IMR-90 (cell line): ENCODE data around the gene CAMLG. TPM values are rescaled to one million over a fixed set of nuclear protein-coding genes. Genes with fewer than 3 reads are reported as not detected.

Experiments used
- ATAC-seq: fragments of 200-7000 bp; cut with Tn5 transposase; 2 replicates; pipeline ENCODE4 v1.9.1; 2020; ENCODE audit warnings: low read depth, mild to moderate bottlenecking, moderate library complexity
- BruUV-seq: library from RNA; stranded (reverse); fragments of 400-500 nt; replicated peaks from 2 replicates; lab custom pipeline; 2021; lab: Mats Ljungman, UMichigan
- CTCF ChIA-PET: fragments of 300-600 bp; formaldehyde crosslinking; extraction: SDS; loops from one replicate; lab custom pipeline; 2021; ENCODE audit warnings: antibody characterized with exemption; lab: Yijun Ruan, JAX
- POLR2A ChIA-PET: fragments of 300-600 bp; sonication (Branson Sonifier 250); formaldehyde crosslinking; loops from one replicate; lab custom pipeline; 2022; ENCODE audit warnings: antibody characterized with exemption; ENCODE audit not compliant: unreplicated experiment; lab: Charles Lee
- DNase-seq: peaks from one replicate; pipeline ENCODE4 v3.0.0; 2013
- H2AFZ ChIP-seq: replicated peaks from 2 replicates; pipeline ENCODE3; 2013; ENCODE audit warnings: low read length, mild to moderate bottlenecking; ENCODE audit not compliant: poor library complexity
- H2AK5ac ChIP-seq: 2 replicates; pipeline ENCODE4 v1.6.1; 2013; ENCODE audit warnings: low read depth, low read length, inconsistent platforms
- H2AK9ac ChIP-seq: replicated peaks from 2 replicates; pipeline ENCODE3; 2013; ENCODE audit warnings: mild to moderate bottlenecking, low read depth, low read length, moderate library complexity; ENCODE audit not compliant: poor library complexity
- H2BK120ac ChIP-seq: 2 replicates; pipeline ENCODE4 v1.6.1; 2013; ENCODE audit warnings: low read depth, low read length, inconsistent platforms
- H2BK15ac ChIP-seq: 3 replicates; pipeline ENCODE4 v1.6.1; 2013; ENCODE audit warnings: low read depth, low read length, inconsistent platforms
- H2BK20ac ChIP-seq: 2 replicates; pipeline ENCODE4 v1.6.1; 2013; ENCODE audit warnings: low read depth, mild to moderate bottlenecking, inconsistent platforms, low read length, moderate library complexity
- H2BK5ac ChIP-seq: 2 replicates; pipeline ENCODE4 v1.6.1; 2013; ENCODE audit warnings: mild to moderate bottlenecking, low read depth, low read length, inconsistent platforms; ENCODE audit not compliant: poor library complexity, severe bottlenecking
- H3K14ac ChIP-seq: replicated peaks from 2 replicates; pipeline ENCODE4 v1.6.1; 2013; ENCODE audit warnings: low read depth, low read length, inconsistent platforms
- H3K18ac ChIP-seq: 2 replicates; pipeline ENCODE4 v1.6.1; 2013; ENCODE audit warnings: low read depth, low read length, control low read depth
- H3K23ac ChIP-seq: 2 replicates; pipeline ENCODE4 v1.6.1; 2013; ENCODE audit warnings: low read depth, low read length, inconsistent platforms
- H3K27ac ChIP-seq: 2 replicates; pipeline ENCODE4 v1.5.1; 2013; ENCODE audit warnings: mild to moderate bottlenecking, control low read depth, low read length; ENCODE audit not compliant: insufficient read depth
- H3K27me3 ChIP-seq: 2 replicates; pipeline ENCODE4 v1.6.1; 2013; ENCODE audit warnings: low read length; ENCODE audit not compliant: control insufficient read depth, insufficient read depth
- H3K36me3 ChIP-seq: 2 replicates; pipeline ENCODE4 v1.6.1; 2013; ENCODE audit warnings: low read length, mixed read lengths; ENCODE audit not compliant: control insufficient read depth, insufficient read depth
- H3K4ac ChIP-seq: 2 replicates; pipeline ENCODE4 v1.6.1; 2013; ENCODE audit warnings: low read depth, low read length, inconsistent platforms
- H3K4me1 ChIP-seq: 2 replicates; pipeline ENCODE4 v1.6.1; 2013; ENCODE audit warnings: low read length, mixed read lengths; ENCODE audit not compliant: control insufficient read depth, insufficient read depth
- H3K4me2 ChIP-seq: 2 replicates; pipeline ENCODE4 v1.6.1; 2013; ENCODE audit warnings: low read depth, mild to moderate bottlenecking, control low read depth, low read length, moderate library complexity
- H3K4me3 ChIP-seq: 2 replicates; pipeline ENCODE4 v1.5.1; 2013; ENCODE audit warnings: low read depth, mild to moderate bottlenecking, control low read depth, low read length, moderate library complexity; ENCODE audit not compliant: insufficient read depth
- H3K56ac ChIP-seq: 2 replicates; pipeline ENCODE4 v1.6.1; 2013; ENCODE audit warnings: low read length, inconsistent platforms; ENCODE audit not compliant: insufficient read depth; ENCODE audit errors: extremely low read depth
- H3K79me1 ChIP-seq, 2 experiments: 2 replicates each; pipeline ENCODE4 v1.6.1; 2013; ENCODE audit warnings: low read length in 2 of 2, inconsistent platforms in 1 of 2, low read depth in 1 of 2
- H3K9ac ChIP-seq: 2 replicates; pipeline ENCODE4 v1.6.1; 2013; ENCODE audit warnings: low read depth, low read length, control low read depth
- H3K9me1 ChIP-seq: 2 replicates; pipeline ENCODE4 v1.6.1; 2013; ENCODE audit warnings: low read length, inconsistent platforms; ENCODE audit not compliant: insufficient read depth
- H3K9me3 ChIP-seq: 2 replicates; pipeline ENCODE4 v1.6.1; 2013; ENCODE audit warnings: low read length; ENCODE audit not compliant: control insufficient read depth, insufficient read depth
- H4K20me1 ChIP-seq: 2 replicates; pipeline ENCODE4 v1.6.1; 2013; ENCODE audit warnings: low read length, inconsistent platforms; ENCODE audit not compliant: insufficient read depth
- H4K5ac ChIP-seq: 2 replicates; pipeline ENCODE4 v1.6.1; 2013; ENCODE audit warnings: mild to moderate bottlenecking, low read depth, low read length, control low read depth
- H4K8ac ChIP-seq, 2 experiments: 2 replicates each; pipeline ENCODE4 v1.6.1; 2013; ENCODE audit warnings: low read depth in 2 of 2, low read length in 2 of 2, control low read depth in 1 of 2, inconsistent platforms in 1 of 2
- H4K91ac ChIP-seq: 2 replicates; pipeline ENCODE4 v1.6.1; 2013; ENCODE audit warnings: low read depth, low read length, inconsistent platforms; ENCODE audit not compliant: insufficient read depth
- CEBPB ChIP-seq: IDR thresholded peaks from 2 replicates; pipeline ENCODE4 v1.6.1; 2012; ENCODE audit warnings: low read depth, low read length, improper control_type of control experiment
- CHD1 ChIP-seq: IDR thresholded peaks from 2 replicates; pipeline ENCODE4 v1.6.1; 2012; ENCODE audit warnings: low read depth, low read length, improper control_type of control experiment
- CTCF ChIP-seq: conservative IDR thresholded peaks from 2 replicates; pipeline ENCODE4 v1.5.1; 2012; ENCODE audit warnings: mild to moderate bottlenecking, low read depth, low read length, improper control_type of control experiment
- ELK1 ChIP-seq: fragments of 150-350 bp; IDR thresholded peaks from 2 replicates; pipeline ENCODE4 v1.6.1; 2016; ENCODE audit warnings: low read depth, mild to moderate bottlenecking, low read length, moderate library complexity, borderline replicate concordance
- FOS ChIP-seq: fragments of 150-350 bp; IDR thresholded peaks from 2 replicates; pipeline ENCODE4 v1.6.1; 2016; ENCODE audit warnings: low read depth, low read length
- MAFK ChIP-seq: IDR thresholded peaks from 2 replicates; pipeline ENCODE4 v1.6.1; 2012; ENCODE audit warnings: low read depth, low read length, improper control_type of control experiment
- MXI1 ChIP-seq: IDR thresholded peaks from 2 replicates; pipeline ENCODE4 v1.6.1; 2012; ENCODE audit warnings: low read depth, mild to moderate bottlenecking, low read length, moderate library complexity, borderline replicate concordance
- NFE2L2 ChIP-seq: fragments of 150-350 bp; IDR thresholded peaks from 2 replicates; pipeline ENCODE4 v1.6.1; 2016; ENCODE audit warnings: low read depth, mild to moderate bottlenecking, low read length
- POLR2A ChIP-seq: IDR thresholded peaks from 2 replicates; pipeline ENCODE4 v1.6.1; 2012; ENCODE audit warnings: mild to moderate bottlenecking, low read depth, low read length
- RAD21 ChIP-seq: IDR thresholded peaks from 2 replicates; pipeline ENCODE4 v1.6.1; 2012; ENCODE audit warnings: low read length, improper control_type of control experiment
- RCOR1 ChIP-seq: IDR thresholded peaks from 2 replicates; pipeline ENCODE4 v1.6.1; 2012; ENCODE audit warnings: mild to moderate bottlenecking, low read length, improper control_type of control experiment; ENCODE audit not compliant: insufficient replicate concordance
- SMC3 ChIP-seq: fragments of 150-350 bp; IDR thresholded peaks from 2 replicates; pipeline ENCODE4 v1.6.1; 2016; ENCODE audit warnings: low read depth, mild to moderate bottlenecking, antibody characterized with exemption, low read length, moderate library complexity
- USF2 ChIP-seq: fragments of 150-350 bp; IDR thresholded peaks from 2 replicates; pipeline ENCODE4 v1.6.1; 2017; ENCODE audit warnings: mild to moderate bottlenecking, antibody characterized with exemption, low read length, low read depth
- WGBS, 2 experiments: methylation state at CpG; one replicate each; pipeline versions ENCODE4 v1.1.5 to v1.1.7; 2013; ENCODE audit warnings: missing lambda C conversion rate in 2 of 2; ENCODE audit not compliant: insufficient read length in 1 of 2; ENCODE audit errors: extremely low coverage in 2 of 2; 5-methylcytosine and 5-hydroxymethylcytosine counted together
- dilution Hi-C: fragments of 300-500 bp; cut with HindIII; formaldehyde crosslinking; loops from one replicate; pipeline ENCODE4 v1.14.3; 2018; ENCODE audit warnings: low sequenced_read_pairs; ENCODE audit not compliant: unreplicated experiment
- in situ Hi-C: fragments of 300-500 bp; cut with MboI; formaldehyde crosslinking; loops from 3 replicates; pipeline ENCODE4 v1.14.3; 2019; ENCODE audit warnings: low sequenced_read_pairs, inconsistent platforms, mixed read lengths
- intact Hi-C: fragments of 100-400 bp; cut with micrococcal nuclease; formaldehyde crosslinking; loops from 2 replicates; pipeline ENCODE4 v1.10.0; 2022
- polyA plus RNA-seq, 3 experiments: library from polyadenylated mRNA; depleted of rRNA; stranded (reverse); fragments of >200 nt; gene quantifications; 2 replicates each; pipeline ENCODE4 v1.2.3, GENCODE V29; 2012; ENCODE audit warnings: low replicate concordance in 1 of 3
- total RNA-seq: library from RNA; depleted of rRNA; stranded (reverse); fragments of >200 nt; gene quantifications from 2 replicates; pipeline ENCODE4 v1.2.3, GENCODE V29; 2012

Gene CAMLG
- total and polyA plus RNA-seq, 2 of the 4 experiments (the other 2 are of a cell fraction), result 11.9 to 13.1 TPM

GRCh38 chr5:134758504-134759341, 20.4 kb downstream of the CAMLG start, which contains the start of gene DDX46:
TSS of gene DDX46 (plus strand) at chr5:134758779. CDS start at chr5:134758939, 160 bp downstream.
- BruUV-seq, result no TSS peak
- peak within 1 kb of the TSS; percentile 53; the same call in 1 of the 2 replicates for H3K18ac ChIP-seq
- H3K14ac ChIP-seq, result peak within 1 kb of the TSS; percentile 92
- no peaks in the 10 kb centered on the region for H3K27me3 ChIP-seq
- H3K56ac ChIP-seq, result peak within 1 kb of the TSS; percentile 82
- peak within 1 kb of the TSS; percentile 95 for H3K27ac ChIP-seq
- H4K20me1 ChIP-seq, result peaks cover 26% of the 10 kb centered on the region
- peak within 1 kb of the TSS; percentile 96 for H3K4me3 ChIP-seq
- ChIA-PET POLR2A (no interaction called here), CTCF (interaction anchor here (0.6 to 1.5 kb wide), 4 partner anchors 8 to 46 kb away, joined by 3 to 8 read pairs (median 3); partner anchors contain the start of gene CAMLG)
- H2BK5ac ChIP-seq, result peak within 1 kb of the TSS; percentile 69
- no peaks in the 10 kb centered on the region for H3K4me1 ChIP-seq
- peak within 1 kb of the TSS; percentile 92 for H3K4ac ChIP-seq
- H3K9me1 ChIP-seq, result no peaks in the 10 kb centered on the region
- ATAC-seq, result peak; percentile 100
- peak; percentile 88 for DNase-seq
- peak within 1 kb of the TSS; percentile 87; the same call in 1 of the 2 replicates for H3K23ac ChIP-seq
- H3K4me2 ChIP-seq, result peak within 1 kb of the TSS; percentile 93
- dilution Hi-C loops, result no loop called here
- H2AK9ac ChIP-seq, result peak within 1 kb of the TSS; percentile 92
- H2AK5ac ChIP-seq, result peak within 1 kb of the TSS; percentile 90
- no peaks in the 10 kb centered on the region for H3K36me3 ChIP-seq
- peak within 1 kb of the TSS; percentile 53; the same call in 1 of the 2 replicates for H2BK20ac ChIP-seq
- peak within 1 kb of the TSS; percentile 61; the same call in 1 of the 2 replicates for H2BK120ac ChIP-seq
- H3K79me1 ChIP-seq, result peaks cover 7 to 27% of the 10 kb centered on the region in 2 experiments
- peak within 1 kb of the TSS; percentile 55; the same call in 1 of the 3 replicates for H2BK15ac ChIP-seq
- H4K5ac ChIP-seq, result peak within 1 kb of the TSS; percentile 84
- H3K9ac ChIP-seq, result peak within 1 kb of the TSS; percentile 97
- WGBS, 2 experiments, result 0% methylated on average over 49 of the region's 73 CpGs; no CpG with 5 or more reads in 1 of the 2 experiments
- no peaks in the 10 kb centered on the region for H3K9me3 ChIP-seq
- H4K8ac ChIP-seq, result peak within 1 kb of the TSS; percentile 29 to 96
- intact Hi-C loops, result no loop called here
- peak within 1 kb of the TSS; percentile 86 for H4K91ac ChIP-seq
- in situ Hi-C loops, result no loop called here
- H2AFZ ChIP-seq, result peak within 1 kb of the TSS; percentile 99
- no peak for TF ChIP-seq CHD1
- TF ChIP-seq NFE2L2, result no peak
- TF ChIP-seq FOS, result no peak
- TF ChIP-seq RCOR1, result no peak
- no peak for TF ChIP-seq RAD21
- peak; percentile 84 for TF ChIP-seq POLR2A
- TF ChIP-seq ELK1, result no peak
- 0 out of 2 replicates have a peak, but pooled peaks have one; percentile 1 for TF ChIP-seq SMC3
- peak; percentile 90 for TF ChIP-seq CTCF
- peak; percentile 70; the same call in 1 of the 2 replicates for TF ChIP-seq MXI1
- no peak for TF ChIP-seq USF2
- TF ChIP-seq MAFK, result no peak
- TF ChIP-seq CEBPB, result no peak
